Left lung (tissue), 10 donors: ENCODE results near the gene LGALS1. TPM values are rescaled to one million over a fixed set of nuclear protein-coding genes. Genes with fewer than 3 reads are reported as not detected.
"Not testable (repeated sequence)": the region's sequence is repeated elsewhere in the genome, so short reads cannot be mapped to it uniquely, and the experiment has no call there.

Experiments used
- ATAC-seq: fragments of 200-7000 bp; cut with Tn5 transposase; one replicate; pipeline ENCODE4 v1.9.1; 2020; ENCODE audit warnings: moderate library complexity
- DNase-seq, 4 donors: peaks; one replicate each; pipeline ENCODE4 v3.0.0-alpha.2; 2013 to 2020
- H3K27ac ChIP-seq, 2 donors: fragments of 200-600 bp; sonication (generic) in 1 of 2; one replicate each; pipeline versions ENCODE4 v1.5.0 to v1.8.0; 2020 to 2021
- H3K27me3 ChIP-seq, 2 donors: fragments of 200-600 bp; sonication (generic) in 1 of 2; one replicate each; pipeline versions ENCODE4 v1.5.0 to v1.8.0; 2020 to 2021
- H3K36me3 ChIP-seq, 2 donors: fragments of 200-600 bp; sonication (generic) in 1 of 2; one replicate each; pipeline versions ENCODE4 v1.5.0 to v1.8.0; 2020 to 2021
- H3K4me1 ChIP-seq, 2 donors: fragments of 200-600 bp; one replicate each; pipeline ENCODE4 v1.8.0; 2021
- H3K4me3 ChIP-seq, 2 donors: fragments of 200-600 bp; sonication (generic) in 1 of 2; one replicate each; pipeline versions ENCODE4 v1.5.0 to v1.8.0; 2020 to 2021; ENCODE audit warnings: mild to moderate bottlenecking in 1 of 2
- H3K9me3 ChIP-seq, 2 donors: fragments of 200-600 bp; sonication (generic) in 1 of 2; one replicate each; pipeline versions ENCODE4 v1.5.0 to v1.8.0; 2020 to 2021
- CTCF ChIP-seq, 2 donors: fragments of 200-600 bp; sonication (generic) in 1 of 2; IDR thresholded peaks; one replicate each; pipeline versions ENCODE4 v1.5.0 to v1.8.0; 2021; ENCODE audit warnings: antibody characterized with exemption in 2 of 2
- intact Hi-C, 2 donors: fragments of 100-400 bp; cut with DNase I; formaldehyde crosslinking; loops; one replicate each; pipeline versions ENCODE4 v1.11.2 to v1.14.2; 2022
- polyA plus RNA-seq, 6 donors: library from polyadenylated mRNA; unstranded; fragments of 120-200 nt; gene quantifications; one replicate each; pipeline ENCODE4 v1.2.1, GENCODE V29; 2013; ENCODE audit not compliant: insufficient read length in 6 of 6
- total RNA-seq, 2 donors: library from RNA; stranded (reverse); fragmentation: NEBNext Ultra II Directional; extraction: Animal tissue kit (Norgen Biotek cat#: 25700); gene quantifications; one replicate each; pipeline ENCODE4 v1.2.1, GENCODE V29; 2021
- donor health status: DM: no; HTN: yes; CAD: no.
- donor health status: DM: no; HTN: no; CAD: no.

Gene LGALS1
- total and polyA plus RNA-seq, 8 donors: 575 to 923 (median 750) TPM

- DNase-seq (no peak), ATAC-seq (no peak)
- TF ChIP-seq CTCF (IDR thresholded peaks at IDR 0.05): no peak
- H3K4me1 ChIP-seq: peaks cover 11 to 31% of the 10 kb centered on the region in 2 donors
- no peaks in the 10 kb centered on the region for H3K27me3 ChIP-seq
- no peak overlapping the region for H3K4me3 ChIP-seq
- intact Hi-C loops: no loop called here
- no peak overlapping the region for H3K27ac ChIP-seq
- peaks cover 0 to 71% of the 10 kb centered on the region in 2 donors for H3K36me3 ChIP-seq
- H3K9me3 ChIP-seq: no peaks in the 10 kb centered on the region
Observed at GRCh38 chr22:37690407-37690806, 15.0 kb downstream of the LGALS1 start.

GRCh38 chr22:37690901-37691504 lies 15.6 kb downstream of the LGALS1 start:
- no peak overlapping the region for H3K27ac ChIP-seq
- H3K9me3 ChIP-seq: no peaks in the 10 kb centered on the region
- peaks cover 0 to 71% of the 10 kb centered on the region in 2 donors for H3K36me3 ChIP-seq
- TF ChIP-seq CTCF (IDR thresholded peaks at IDR 0.05): no peak
- intact Hi-C loops: no loop called here
- no peaks in the 10 kb centered on the region for H3K27me3 ChIP-seq
- ATAC-seq (no peak), DNase-seq (peak in 1 of 4 donors; percentile 75)
- peaks cover 14 to 30% of the 10 kb centered on the region in 2 donors for H3K4me1 ChIP-seq
- H3K4me3 ChIP-seq: no peak overlapping the region

GRCh38 chr22:37692627-37693285 lies 17.3 kb downstream of the LGALS1 start:
- Histone ChIP-seq H3K27me3 (no peaks in the 10 kb centered on the region), H3K9me3 (no peaks in the 10 kb centered on the region), H3K4me1 (peaks cover 11 to 31% of the 10 kb centered on the region in 2 donors), H3K4me3 (no peak overlapping the region), H3K27ac (no peak overlapping the region), H3K36me3 (peaks cover 0 to 71% of the 10 kb centered on the region in 2 donors)
- TF ChIP-seq CTCF (IDR thresholded peaks at IDR 0.05): no peak
- ATAC-seq: no peak
- DNase-seq: peak in 1 of 4 donors; percentile 72
- intact Hi-C loops: no loop called here

- DNase-seq, ATAC-seq, H3K27ac ChIP-seq, H3K4me3 ChIP-seq, intact Hi-C loops, H3K9me3 ChIP-seq, H3K27me3 ChIP-seq: not testable (repeated sequence)
- peaks cover 0 to 57% of the 10 kb centered on the region in 2 donors for H3K36me3 ChIP-seq
- peaks cover 11 to 18% of the 10 kb centered on the region in 2 donors for H3K4me1 ChIP-seq
Observed at GRCh38 chr22:37694131-37694530, 18.7 kb downstream of the LGALS1 start.

- H3K4me3 ChIP-seq, ATAC-seq, intact Hi-C loops, DNase-seq, H3K27me3 ChIP-seq, H3K27ac ChIP-seq, H3K9me3 ChIP-seq: not testable (repeated sequence)
- Histone ChIP-seq H3K36me3 (peaks cover 0 to 36% of the 10 kb centered on the region in 2 donors), H3K4me1 (peaks cover 11 to 22% of the 10 kb centered on the region in 2 donors)
Observed at GRCh38 chr22:37696260-37696656, 20.8 kb downstream of the LGALS1 start.

- no peak within 1 kb of the TSS for H3K4me3 ChIP-seq
- peak; percentile 30 to 44 for TF ChIP-seq CTCF (IDR thresholded peaks at IDR 0.05)
- no peak within 1 kb of the TSS for H3K27ac ChIP-seq
- ATAC-seq (peak; percentile 99), DNase-seq (peak; percentile 77 to 99 (median 93))
- H3K27me3 ChIP-seq: no peaks in the 10 kb centered on the region
- intact Hi-C loops: no loop called here
- no peaks in the 10 kb centered on the region for H3K9me3 ChIP-seq
- peaks cover 11 to 28% of the 10 kb centered on the region in 2 donors for H3K4me1 ChIP-seq
- H3K36me3 ChIP-seq: peaks cover 0 to 30% of the 10 kb centered on the region in 2 donors
Observed at GRCh38 chr22:37696657-37697537, 21.5 kb downstream of the LGALS1 start, which contains the start of gene TRIOBP. TSS of gene TRIOBP (plus strand) at chr22:37697048. CDS start at chr22:37701366, 4,318 bp downstream.
